K562 (cell line): ENCODE data around the gene HS3ST5. TPM values are rescaled to one million over a fixed set of nuclear protein-coding genes. Genes with fewer than 3 reads are reported as not detected.

Source experiments
- ATF1 ChIP-seq, 2 experiments: fragments of 450-650 bp in 1 of 2; IDR thresholded peaks; 2 replicates each; pipeline ENCODE4 v1.6.1; 2016; ENCODE audit warnings: missing compliant biosample characterization in 1 of 2, missing genetic modification characterization in 1 of 2
- KDM5B ChIP-seq: fragments of 200-600 bp; sonication (generic); IDR thresholded peaks from 2 replicates; pipeline ENCODE4 v1.6.1; 2012; ENCODE audit warnings: low read depth, mild to moderate bottlenecking, moderate library complexity, low read length, control low read depth, inconsistent platforms; ENCODE audit not compliant: insufficient replicate concordance
- XRCC3 ChIP-seq: fragments of 450-650 bp; IDR thresholded peaks from 2 replicates; pipeline ENCODE4 v1.6.1; 2017; ENCODE audit warnings: mild to moderate bottlenecking, moderate library complexity
- ZBTB1 ChIP-seq: sonication (generic); formaldehyde crosslinking; IDR thresholded peaks from 2 replicates; pipeline ENCODE4 v1.8.1; 2023; ENCODE audit warnings: missing genetic modification reagents, low read depth, mild to moderate bottlenecking, borderline replicate concordance
- ZNF133 ChIP-seq: fragments of 250-450 bp; sonication (Bioruptor Pico); IDR thresholded peaks from 2 replicates; pipeline ENCODE4 v1.4.0; 2020; ENCODE audit warnings: mild to moderate bottlenecking
- ZNF146 ChIP-seq: IDR thresholded peaks from one replicate; pipeline ENCODE4 v1.6.1; 2018; ENCODE audit warnings: missing compliant biosample characterization; ENCODE audit not compliant: unreplicated experiment
- ZNF175 ChIP-seq: fragments of 200-800 bp; sonication (Bioruptor generic); IDR thresholded peaks from 2 replicates; pipeline ENCODE4 v1.6.1; 2016; ENCODE audit warnings: low read depth, mild to moderate bottlenecking, missing genetic modification characterization, missing compliant biosample characterization
- ZNF830 ChIP-seq: fragments of 250-450 bp; sonication (Bioruptor Pico); IDR thresholded peaks from 2 replicates; pipeline ENCODE4 v1.5.0; 2021; ENCODE audit warnings: mild to moderate bottlenecking
- polyA plus RNA-seq, 8 experiments: library from polyadenylated mRNA; depleted of rRNA in 4 of 8; stranded (reverse) in 5 of 8; unstranded in 3 of 8; fragments of >200 nt; fragmentation: Nextera tagmentation in 2 of 8; fragmentation: Illumina TruSeq in 1 of 8; extraction: Ambion mirVana in 2 of 8; extraction: Trizol in 1 of 8; gene quantifications; 2 replicates each; pipeline versions ENCODE4 v1.2.1 to v1.2.3, GENCODE V29; 2011 to 2014; ENCODE audit warnings: inconsistent platforms in 1 of 8, missing spikeins in 1 of 8
- total RNA-seq, 7 experiments: library from RNA; depleted of rRNA in 6 of 7; stranded (reverse); fragments of >200 nt in 6 of 7; fragmentation: Illumina TruSeq in 2 of 7; extraction: Trizol in 2 of 7; gene quantifications; 2 replicates each; pipeline versions ENCODE4 v1.2.1 to v1.2.3, GENCODE V29; 2011 to 2021; ENCODE audit warnings: low replicate concordance in 1 of 7
- TF ChIP-seq, protein P1 (sequence below): fragments of 450-650 bp; IDR thresholded peaks from 2 replicates; pipeline ENCODE4 v1.6.1; 2016; ENCODE audit warnings: low read depth
- TF ChIP-seq, protein P2 (sequence below): fragments of 450-650 bp; IDR thresholded peaks from one replicate; pipeline ENCODE4 v1.6.1; 2018; ENCODE audit warnings: mild to moderate bottlenecking, moderate library complexity; ENCODE audit not compliant: partially characterized antibody
- TF ChIP-seq, protein P3 (sequence below): sonication (generic); formaldehyde crosslinking; IDR thresholded peaks from 2 replicates; pipeline ENCODE4 v1.8.0; 2023; ENCODE audit warnings: missing genetic modification reagents, mild to moderate bottlenecking, borderline replicate concordance

Gene HS3ST5
- total and polyA plus RNA-seq, 9 of the 15 experiments (the other 6 are each of a cell fraction or from before 2014, with no cell fraction given): not detected

DNA sequence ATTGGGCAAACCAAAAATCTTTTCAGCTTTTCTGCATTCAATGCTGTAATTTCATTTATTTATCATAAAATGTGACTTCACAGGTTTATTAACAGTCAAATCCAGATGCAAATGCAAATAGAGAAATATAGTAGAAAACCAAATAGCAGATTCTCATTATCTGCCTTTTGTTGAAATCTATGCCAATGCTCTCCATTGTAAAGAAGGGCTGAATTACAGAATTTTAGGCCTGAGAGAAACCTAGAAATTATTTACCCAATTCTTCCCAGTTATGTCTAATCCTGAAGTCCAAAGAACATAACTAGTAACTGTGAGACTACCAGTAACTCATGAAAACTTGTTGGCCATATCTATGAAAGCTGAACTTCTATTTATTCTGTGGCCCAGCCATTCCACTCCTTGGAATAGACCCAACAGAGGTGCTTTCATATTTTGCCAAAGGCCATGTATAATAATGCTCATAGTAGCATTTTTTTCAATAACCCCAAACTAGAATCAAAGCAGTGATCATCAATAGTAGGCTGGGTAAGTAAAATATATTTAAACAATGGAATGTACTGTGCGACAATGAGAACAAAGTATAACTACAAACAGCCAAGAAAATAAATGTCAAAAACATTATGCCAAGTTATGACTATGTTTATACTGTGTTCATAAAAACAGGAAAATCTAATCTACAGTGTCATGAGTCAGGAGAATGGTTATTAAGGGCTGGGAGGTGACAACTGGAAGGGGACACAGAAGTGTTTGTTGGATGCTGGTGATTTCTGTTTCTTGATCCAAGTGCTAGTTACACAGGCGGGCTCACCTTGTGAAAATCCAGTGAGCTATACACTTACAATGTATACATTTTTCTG lies 183.8 kb downstream of the HS3ST5 start (continued):
- TF ChIP-seq, protein P1, sequence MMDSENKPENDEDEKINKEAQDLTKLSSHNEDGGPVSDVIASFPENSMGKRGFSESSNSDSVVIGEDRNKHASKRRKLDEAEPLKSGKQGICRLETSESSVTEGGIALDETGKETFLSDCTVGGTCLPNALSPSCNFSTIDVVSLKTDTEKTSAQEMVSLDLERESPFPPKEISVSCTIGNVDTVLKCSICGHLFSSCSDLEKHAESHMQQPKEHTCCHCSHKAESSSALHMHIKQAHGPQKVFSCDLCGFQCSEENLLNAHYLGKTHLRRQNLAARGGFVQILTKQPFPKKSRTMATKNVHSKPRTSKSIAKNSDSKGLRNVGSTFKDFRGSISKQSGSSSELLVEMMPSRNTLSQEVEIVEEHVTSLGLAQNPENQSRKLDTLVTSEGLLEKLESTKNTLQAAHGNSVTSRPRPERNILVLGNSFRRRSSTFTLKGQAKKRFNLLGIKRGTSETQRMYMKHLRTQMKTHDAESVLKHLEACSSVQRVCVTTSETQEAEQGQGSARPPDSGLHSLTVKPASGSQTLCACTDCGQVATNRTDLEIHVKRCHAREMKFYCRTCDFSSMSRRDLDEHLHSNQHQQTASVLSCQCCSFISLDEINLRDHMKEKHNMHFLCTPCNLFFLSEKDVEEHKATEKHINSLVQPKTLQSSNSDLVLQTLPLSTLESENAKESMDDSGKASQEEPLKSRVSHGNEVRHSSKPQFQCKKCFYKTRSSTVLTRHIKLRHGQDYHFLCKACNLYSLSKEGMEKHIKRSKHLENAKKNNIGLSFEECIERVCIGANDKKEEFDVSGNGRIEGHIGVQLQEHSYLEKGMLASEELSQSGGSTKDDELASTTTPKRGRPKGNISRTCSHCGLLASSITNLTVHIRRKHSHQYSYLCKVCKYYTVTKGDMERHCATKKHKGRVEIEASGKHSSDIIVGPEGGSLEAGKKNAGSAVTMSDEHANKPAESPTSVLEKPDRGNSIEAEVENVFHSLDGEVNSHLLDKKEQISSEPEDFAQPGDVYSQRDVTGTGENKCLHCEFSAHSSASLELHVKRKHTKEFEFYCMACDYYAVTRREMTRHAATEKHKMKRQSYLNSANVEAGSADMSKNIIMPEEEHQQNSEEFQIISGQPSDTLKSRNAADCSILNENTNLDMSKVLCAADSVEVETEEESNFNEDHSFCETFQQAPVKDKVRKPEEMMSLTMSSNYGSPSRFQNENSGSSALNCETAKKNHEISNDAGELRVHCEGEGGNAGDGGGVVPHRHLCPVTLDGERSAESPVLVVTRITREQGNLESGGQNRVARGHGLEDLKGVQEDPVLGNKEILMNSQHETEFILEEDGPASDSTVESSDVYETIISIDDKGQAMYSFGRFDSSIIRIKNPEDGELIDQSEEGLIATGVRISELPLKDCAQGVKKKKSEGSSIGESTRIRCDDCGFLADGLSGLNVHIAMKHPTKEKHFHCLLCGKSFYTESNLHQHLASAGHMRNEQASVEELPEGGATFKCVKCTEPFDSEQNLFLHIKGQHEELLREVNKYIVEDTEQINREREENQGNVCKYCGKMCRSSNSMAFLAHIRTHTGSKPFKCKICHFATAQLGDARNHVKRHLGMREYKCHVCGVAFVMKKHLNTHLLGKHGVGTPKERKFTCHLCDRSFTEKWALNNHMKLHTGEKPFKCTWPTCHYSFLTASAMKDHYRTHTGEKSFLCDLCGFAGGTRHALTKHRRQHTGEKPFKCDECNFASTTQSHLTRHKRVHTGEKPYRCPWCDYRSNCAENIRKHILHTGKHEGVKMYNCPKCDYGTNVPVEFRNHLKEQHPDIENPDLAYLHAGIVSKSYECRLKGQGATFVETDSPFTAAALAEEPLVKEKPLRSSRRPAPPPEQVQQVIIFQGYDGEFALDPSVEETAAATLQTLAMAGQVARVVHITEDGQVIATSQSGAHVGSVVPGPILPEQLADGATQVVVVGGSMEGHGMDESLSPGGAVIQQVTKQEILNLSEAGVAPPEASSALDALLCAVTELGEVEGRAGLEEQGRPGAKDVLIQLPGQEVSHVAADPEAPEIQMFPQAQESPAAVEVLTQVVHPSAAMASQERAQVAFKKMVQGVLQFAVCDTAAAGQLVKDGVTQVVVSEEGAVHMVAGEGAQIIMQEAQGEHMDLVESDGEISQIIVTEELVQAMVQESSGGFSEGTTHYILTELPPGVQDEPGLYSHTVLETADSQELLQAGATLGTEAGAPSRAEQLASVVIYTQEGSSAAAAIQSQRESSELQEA: no peak
- TF ChIP-seq ZNF146 (CRISPR knock-in tag): no peak
- TF ChIP-seq XRCC3: no peak
- no peak for TF ChIP-seq ZBTB1 (CRISPR knock-in tag)
- TF ChIP-seq, protein P2, sequence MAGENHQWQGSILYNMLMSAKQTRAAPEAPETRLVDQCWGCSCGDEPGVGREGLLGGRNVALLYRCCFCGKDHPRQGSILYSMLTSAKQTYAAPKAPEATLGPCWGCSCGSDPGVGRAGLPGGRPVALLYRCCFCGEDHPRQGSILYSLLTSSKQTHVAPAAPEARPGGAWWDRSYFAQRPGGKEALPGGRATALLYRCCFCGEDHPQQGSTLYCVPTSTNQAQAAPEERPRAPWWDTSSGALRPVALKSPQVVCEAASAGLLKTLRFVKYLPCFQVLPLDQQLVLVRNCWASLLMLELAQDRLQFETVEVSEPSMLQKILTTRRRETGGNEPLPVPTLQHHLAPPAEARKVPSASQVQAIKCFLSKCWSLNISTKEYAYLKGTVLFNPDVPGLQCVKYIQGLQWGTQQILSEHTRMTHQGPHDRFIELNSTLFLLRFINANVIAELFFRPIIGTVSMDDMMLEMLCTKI: no peak
- TF ChIP-seq KDM5B: no peak
- no peak for TF ChIP-seq ATF1 (CRISPR knock-in tag; IDR thresholded peaks at IDR 0.05)
- TF ChIP-seq ATF1 (tag; IDR thresholded peaks at IDR 0.05): no peak
- TF ChIP-seq ZNF830: no peak
- TF ChIP-seq ZNF133: no peak
- TF ChIP-seq, protein P3, sequence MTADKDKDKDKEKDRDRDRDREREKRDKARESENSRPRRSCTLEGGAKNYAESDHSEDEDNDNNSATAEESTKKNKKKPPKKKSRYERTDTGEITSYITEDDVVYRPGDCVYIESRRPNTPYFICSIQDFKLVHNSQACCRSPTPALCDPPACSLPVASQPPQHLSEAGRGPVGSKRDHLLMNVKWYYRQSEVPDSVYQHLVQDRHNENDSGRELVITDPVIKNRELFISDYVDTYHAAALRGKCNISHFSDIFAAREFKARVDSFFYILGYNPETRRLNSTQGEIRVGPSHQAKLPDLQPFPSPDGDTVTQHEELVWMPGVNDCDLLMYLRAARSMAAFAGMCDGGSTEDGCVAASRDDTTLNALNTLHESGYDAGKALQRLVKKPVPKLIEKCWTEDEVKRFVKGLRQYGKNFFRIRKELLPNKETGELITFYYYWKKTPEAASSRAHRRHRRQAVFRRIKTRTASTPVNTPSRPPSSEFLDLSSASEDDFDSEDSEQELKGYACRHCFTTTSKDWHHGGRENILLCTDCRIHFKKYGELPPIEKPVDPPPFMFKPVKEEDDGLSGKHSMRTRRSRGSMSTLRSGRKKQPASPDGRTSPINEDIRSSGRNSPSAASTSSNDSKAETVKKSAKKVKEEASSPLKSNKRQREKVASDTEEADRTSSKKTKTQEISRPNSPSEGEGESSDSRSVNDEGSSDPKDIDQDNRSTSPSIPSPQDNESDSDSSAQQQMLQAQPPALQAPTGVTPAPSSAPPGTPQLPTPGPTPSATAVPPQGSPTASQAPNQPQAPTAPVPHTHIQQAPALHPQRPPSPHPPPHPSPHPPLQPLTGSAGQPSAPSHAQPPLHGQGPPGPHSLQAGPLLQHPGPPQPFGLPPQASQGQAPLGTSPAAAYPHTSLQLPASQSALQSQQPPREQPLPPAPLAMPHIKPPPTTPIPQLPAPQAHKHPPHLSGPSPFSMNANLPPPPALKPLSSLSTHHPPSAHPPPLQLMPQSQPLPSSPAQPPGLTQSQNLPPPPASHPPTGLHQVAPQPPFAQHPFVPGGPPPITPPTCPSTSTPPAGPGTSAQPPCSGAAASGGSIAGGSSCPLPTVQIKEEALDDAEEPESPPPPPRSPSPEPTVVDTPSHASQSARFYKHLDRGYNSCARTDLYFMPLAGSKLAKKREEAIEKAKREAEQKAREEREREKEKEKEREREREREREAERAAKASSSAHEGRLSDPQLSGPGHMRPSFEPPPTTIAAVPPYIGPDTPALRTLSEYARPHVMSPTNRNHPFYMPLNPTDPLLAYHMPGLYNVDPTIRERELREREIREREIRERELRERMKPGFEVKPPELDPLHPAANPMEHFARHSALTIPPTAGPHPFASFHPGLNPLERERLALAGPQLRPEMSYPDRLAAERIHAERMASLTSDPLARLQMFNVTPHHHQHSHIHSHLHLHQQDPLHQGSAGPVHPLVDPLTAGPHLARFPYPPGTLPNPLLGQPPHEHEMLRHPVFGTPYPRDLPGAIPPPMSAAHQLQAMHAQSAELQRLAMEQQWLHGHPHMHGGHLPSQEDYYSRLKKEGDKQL (CRISPR knock-in tag): no peak
- no peak for TF ChIP-seq ZNF175 (CRISPR knock-in tag)
